GM10847 (cell line): ENCODE measurements around the gene SMARCC2.

ENCODE experiments used
- POLR2A ChIP-seq: IDR thresholded peaks from 2 replicates; pipeline ENCODE4 v1.6.1; 2011; ENCODE audit not compliant: insufficient read length; ENCODE audit errors: extremely low read depth

The SMARCC2 gene

GRCh38 chr12:56189099-56189917 lies at the start of gene SMARCC2:
SMARCC2 (minus strand) TSS chr12:56189483; CDS start chr12:56189461, 22 bp downstream.
- TF ChIP-seq POLR2A = peak; percentile 18

GRCh38 chr12:56237552-56237951 lies 48.3 kb upstream of the SMARCC2 start:
- TF ChIP-seq POLR2A = no peak

GRCh38 chr12:56236985-56237384 lies 47.7 kb upstream of the SMARCC2 start:
- TF ChIP-seq POLR2A = no peak

GRCh38 chr12:56236091-56236490 lies 46.8 kb upstream of the SMARCC2 start:
- TF ChIP-seq POLR2A = no peak

- TF ChIP-seq POLR2A = no peak
Measured at GRCh38 chr12:56234746-56235436, 45.6 kb upstream of the SMARCC2 start.

GRCh38 chr12:56231184-56231582 lies 41.9 kb upstream of the SMARCC2 start:
- no peak for TF ChIP-seq POLR2A

GRCh38 chr12:56230432-56231183 lies 41.3 kb upstream of the SMARCC2 start:
- TF ChIP-seq POLR2A = no peak

GRCh38 chr12:56229916-56230431 lies 40.7 kb upstream of the SMARCC2 start, which contains the start of gene SLC39A5:
SLC39A5 (plus strand) TSS chr12:56230051; CDS start chr12:56231275, 1,224 bp downstream.
- TF ChIP-seq POLR2A = no peak

GRCh38 chr12:56229082-56229481 lies 39.8 kb upstream of the SMARCC2 start:
- no peak for TF ChIP-seq POLR2A

- TF ChIP-seq POLR2A = no peak
Measured at GRCh38 chr12:56224954-56225353, 35.7 kb upstream of the SMARCC2 start.

- TF ChIP-seq POLR2A = peak; percentile 56
Measured at GRCh38 chr12:56224102-56224701, 34.9 kb upstream of the SMARCC2 start, which contains the start of gene NABP2. NABP2 (plus strand) TSS chr12:56224342; CDS start chr12:56224857, 515 bp downstream.

- TF ChIP-seq POLR2A = no peak
Measured at GRCh38 chr12:56223571-56224101, 34.4 kb upstream of the SMARCC2 start.

GRCh38 chr12:56222531-56222895 lies 33.2 kb upstream of the SMARCC2 start:
- TF ChIP-seq POLR2A = no peak

- TF ChIP-seq POLR2A = peak; percentile 84
Measured at GRCh38 chr12:56221757-56222530, 32.7 kb upstream of the SMARCC2 start, which contains the start of gene RNF41. RNF41 (minus strand) TSS chr12:56221922; CDS start chr12:56214047, 7,875 bp downstream.

- no peak for TF ChIP-seq POLR2A
Measured at GRCh38 chr12:56221232-56221756, 32.0 kb upstream of the SMARCC2 start.
